GM19468 (cell line): ENCODE measurements around the gene OTOP3.
"Not testable (repeated sequence)": the region's sequence is repeated elsewhere in the genome, so short reads cannot be mapped to it uniquely, and the experiment has no call there.

Experiments used
- ATAC-seq: cut with Tn5 transposase; IDR thresholded peaks from one replicate; pipeline ENCODE4 v1.9.1; 2021; ENCODE audit warnings: mild to moderate bottlenecking, moderate library complexity, moderate number of reproducible peaks; ENCODE audit not compliant: unreplicated experiment; ENCODE audit errors: extremely low read depth

OTOP3 gene

GRCh38 chr17:74981318-74981978, 45.8 kb downstream of the OTOP3 start:
- ATAC-seq, result no peak

GRCh38 chr17:74981979-74982662, 46.4 kb downstream of the OTOP3 start:
- no peak for ATAC-seq

- not testable (repeated sequence) for ATAC-seq
These were observed 47.1 kb downstream of the OTOP3 start for GRCh38 chr17:74982663-74983313.

- ATAC-seq, result no peak
These were observed 50.5 kb downstream of the OTOP3 start for GRCh38 chr17:74986206-74986576.

GRCh38 chr17:74987418-74987908, 51.8 kb downstream of the OTOP3 start, which contains the start of gene CDR2L:
Gene CDR2L (plus strand): TSS chr17:74987632. CDS start chr17:74988044, 412 bp downstream.
- ATAC-seq, result peak; percentile 76

GRCh38 chr17:74987909-74988711, 52.4 kb downstream of the OTOP3 start:
- no peak for ATAC-seq

GRCh38 chr17:74990581-74991105, 54.9 kb downstream of the OTOP3 start:
- ATAC-seq, result no peak

GRCh38 chr17:74992223-74992622, 56.5 kb downstream of the OTOP3 start:
- ATAC-seq, result no peak

- no peak for ATAC-seq
These were observed 58.7 kb downstream of the OTOP3 start for GRCh38 chr17:74994440-74994839.

GRCh38 chr17:74995847-74996246, 60.1 kb downstream of the OTOP3 start:
- no peak for ATAC-seq

- no peak for ATAC-seq
These were observed 63.1 kb downstream of the OTOP3 start for GRCh38 chr17:74998783-74999182.

GRCh38 chr17:74999523-74999922, 63.8 kb downstream of the OTOP3 start:
- no peak for ATAC-seq
